ENCODE measurements around the gene E2F6.

- TF ChIP-seq EZH2 (IDR thresholded peaks at IDR 0.05; ENCODE audit: borderline replicate concordance, low read depth, low read length, severe bottlenecking) = no peak
- TF ChIP-seq, protein P1, sequence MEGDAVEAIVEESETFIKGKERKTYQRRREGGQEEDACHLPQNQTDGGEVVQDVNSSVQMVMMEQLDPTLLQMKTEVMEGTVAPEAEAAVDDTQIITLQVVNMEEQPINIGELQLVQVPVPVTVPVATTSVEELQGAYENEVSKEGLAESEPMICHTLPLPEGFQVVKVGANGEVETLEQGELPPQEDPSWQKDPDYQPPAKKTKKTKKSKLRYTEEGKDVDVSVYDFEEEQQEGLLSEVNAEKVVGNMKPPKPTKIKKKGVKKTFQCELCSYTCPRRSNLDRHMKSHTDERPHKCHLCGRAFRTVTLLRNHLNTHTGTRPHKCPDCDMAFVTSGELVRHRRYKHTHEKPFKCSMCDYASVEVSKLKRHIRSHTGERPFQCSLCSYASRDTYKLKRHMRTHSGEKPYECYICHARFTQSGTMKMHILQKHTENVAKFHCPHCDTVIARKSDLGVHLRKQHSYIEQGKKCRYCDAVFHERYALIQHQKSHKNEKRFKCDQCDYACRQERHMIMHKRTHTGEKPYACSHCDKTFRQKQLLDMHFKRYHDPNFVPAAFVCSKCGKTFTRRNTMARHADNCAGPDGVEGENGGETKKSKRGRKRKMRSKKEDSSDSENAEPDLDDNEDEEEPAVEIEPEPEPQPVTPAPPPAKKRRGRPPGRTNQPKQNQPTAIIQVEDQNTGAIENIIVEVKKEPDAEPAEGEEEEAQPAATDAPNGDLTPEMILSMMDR (IDR thresholded peaks at IDR 0.05; ENCODE audit: extremely low read depth in 1 of 2, insufficient read depth in 1 of 2, low read depth in 1 of 2, low read length in 2 of 2) = no peak
- TF ChIP-seq POLR2AphosphoS5 (IDR thresholded peaks at IDR 0.05; ENCODE audit: insufficient read depth, low read depth, low read length) = no peak
- TF ChIP-seq GATA2 (IDR thresholded peaks at IDR 0.05; ENCODE audit: insufficient read depth, insufficient read length, low read depth, low read length) = no peak
- TF ChIP-seq POLR2A (IDR thresholded peaks at IDR 0.05; ENCODE audit: low read depth, low read length) = no peak
- no peak for TF ChIP-seq MAX (IDR thresholded peaks at IDR 0.05; ENCODE audit: insufficient read depth, insufficient read length)
- TF ChIP-seq MYC (IDR thresholded peaks at IDR 0.05; ENCODE audit: low read depth, low read length) = no peak
Observed at GRCh38 chr2:11422901-11423435, 43.0 kb downstream of the E2F6 start.
